ENCODE measurements around the gene FXYD3. TPM values are rescaled to one million over a fixed set of nuclear protein-coding genes. Genes with fewer than 3 reads are reported as not detected.

Gene FXYD3
- total and polyA plus RNA-seq, 2 experiments from 2014 or later = 0.81 TPM; not detected in 1

DNA sequence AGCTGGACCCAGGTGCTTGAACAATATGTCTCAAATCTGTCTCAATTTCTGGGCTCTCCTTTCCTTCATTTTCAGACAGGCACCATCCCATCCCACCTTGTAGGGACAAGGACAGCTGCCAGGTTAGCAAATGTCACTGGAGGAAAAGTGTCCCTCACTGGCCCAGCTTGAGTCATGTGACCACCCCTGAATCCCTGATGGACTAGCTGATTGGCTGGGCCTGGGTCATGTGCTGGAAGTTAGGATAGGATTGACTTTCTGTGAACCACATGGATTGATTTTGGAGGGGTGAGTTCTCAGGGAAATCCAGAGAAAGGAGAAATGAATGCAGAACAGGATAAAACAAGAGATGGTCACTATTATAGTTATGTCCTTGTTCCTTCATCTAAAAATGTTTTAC, 28.2 kb upstream of the FXYD3 start:
- H3K27ac Mint-ChIP-seq = no peak overlapping the region

More for the DNA sequence above, 28.2 kb upstream of the FXYD3 start:
- no peaks in the 10 kb centered on the region for H3K79me2 ChIP-seq (replicated peaks; ENCODE audit: insufficient read depth)
- Mint-ChIP-seq H3K36me3 (ENCODE audit: low read depth) (peaks cover 3% of the 10 kb centered on the region; the same call in 2 of the 3 replicates), H3K4me1 (peaks cover 16% of the 10 kb centered on the region; the same call in 2 of the 3 replicates), H3K27me3 (ENCODE audit: insufficient read depth, low read depth, poor library complexity) (peaks cover 15% of the 10 kb centered on the region), H3K4me3 (no peak overlapping the region), H3K9me3 (peaks cover 4% of the 10 kb centered on the region; the same call in 2 of the 3 replicates)
- H3K4me2 ChIP-seq = no peak overlapping the region
- no peaks in the 10 kb centered on the region for H3K9me2 ChIP-seq (ENCODE audit: insufficient read depth)
- no peak overlapping the region for H3K4me3 ChIP-seq
- TF ChIP-seq CREB1 (CRISPR knock-in tag; IDR thresholded peaks at IDR 0.05; ENCODE audit: low read depth) = no peak
- TF ChIP-seq POLR2AphosphoS5 (IDR thresholded peaks at IDR 0.05; ENCODE audit: low read depth) = no peak
- TF ChIP-seq JUNB (IDR thresholded peaks at IDR 0.05; ENCODE audit: unreplicated experiment) = no peak
- TF ChIP-seq, protein P1, sequence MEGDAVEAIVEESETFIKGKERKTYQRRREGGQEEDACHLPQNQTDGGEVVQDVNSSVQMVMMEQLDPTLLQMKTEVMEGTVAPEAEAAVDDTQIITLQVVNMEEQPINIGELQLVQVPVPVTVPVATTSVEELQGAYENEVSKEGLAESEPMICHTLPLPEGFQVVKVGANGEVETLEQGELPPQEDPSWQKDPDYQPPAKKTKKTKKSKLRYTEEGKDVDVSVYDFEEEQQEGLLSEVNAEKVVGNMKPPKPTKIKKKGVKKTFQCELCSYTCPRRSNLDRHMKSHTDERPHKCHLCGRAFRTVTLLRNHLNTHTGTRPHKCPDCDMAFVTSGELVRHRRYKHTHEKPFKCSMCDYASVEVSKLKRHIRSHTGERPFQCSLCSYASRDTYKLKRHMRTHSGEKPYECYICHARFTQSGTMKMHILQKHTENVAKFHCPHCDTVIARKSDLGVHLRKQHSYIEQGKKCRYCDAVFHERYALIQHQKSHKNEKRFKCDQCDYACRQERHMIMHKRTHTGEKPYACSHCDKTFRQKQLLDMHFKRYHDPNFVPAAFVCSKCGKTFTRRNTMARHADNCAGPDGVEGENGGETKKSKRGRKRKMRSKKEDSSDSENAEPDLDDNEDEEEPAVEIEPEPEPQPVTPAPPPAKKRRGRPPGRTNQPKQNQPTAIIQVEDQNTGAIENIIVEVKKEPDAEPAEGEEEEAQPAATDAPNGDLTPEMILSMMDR (conservative IDR thresholded peaks at IDR 0.05; ENCODE audit: low read depth in 2 of 2) = no peak
- TF ChIP-seq, protein P2, sequence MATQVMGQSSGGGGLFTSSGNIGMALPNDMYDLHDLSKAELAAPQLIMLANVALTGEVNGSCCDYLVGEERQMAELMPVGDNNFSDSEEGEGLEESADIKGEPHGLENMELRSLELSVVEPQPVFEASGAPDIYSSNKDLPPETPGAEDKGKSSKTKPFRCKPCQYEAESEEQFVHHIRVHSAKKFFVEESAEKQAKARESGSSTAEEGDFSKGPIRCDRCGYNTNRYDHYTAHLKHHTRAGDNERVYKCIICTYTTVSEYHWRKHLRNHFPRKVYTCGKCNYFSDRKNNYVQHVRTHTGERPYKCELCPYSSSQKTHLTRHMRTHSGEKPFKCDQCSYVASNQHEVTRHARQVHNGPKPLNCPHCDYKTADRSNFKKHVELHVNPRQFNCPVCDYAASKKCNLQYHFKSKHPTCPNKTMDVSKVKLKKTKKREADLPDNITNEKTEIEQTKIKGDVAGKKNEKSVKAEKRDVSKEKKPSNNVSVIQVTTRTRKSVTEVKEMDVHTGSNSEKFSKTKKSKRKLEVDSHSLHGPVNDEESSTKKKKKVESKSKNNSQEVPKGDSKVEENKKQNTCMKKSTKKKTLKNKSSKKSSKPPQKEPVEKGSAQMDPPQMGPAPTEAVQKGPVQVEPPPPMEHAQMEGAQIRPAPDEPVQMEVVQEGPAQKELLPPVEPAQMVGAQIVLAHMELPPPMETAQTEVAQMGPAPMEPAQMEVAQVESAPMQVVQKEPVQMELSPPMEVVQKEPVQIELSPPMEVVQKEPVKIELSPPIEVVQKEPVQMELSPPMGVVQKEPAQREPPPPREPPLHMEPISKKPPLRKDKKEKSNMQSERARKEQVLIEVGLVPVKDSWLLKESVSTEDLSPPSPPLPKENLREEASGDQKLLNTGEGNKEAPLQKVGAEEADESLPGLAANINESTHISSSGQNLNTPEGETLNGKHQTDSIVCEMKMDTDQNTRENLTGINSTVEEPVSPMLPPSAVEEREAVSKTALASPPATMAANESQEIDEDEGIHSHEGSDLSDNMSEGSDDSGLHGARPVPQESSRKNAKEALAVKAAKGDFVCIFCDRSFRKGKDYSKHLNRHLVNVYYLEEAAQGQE (IDR thresholded peaks at IDR 0.05; ENCODE audit: unreplicated experiment) = no peak
- no peak for TF ChIP-seq EZH2phosphoT487 (IDR thresholded peaks at IDR 0.05; ENCODE audit: unreplicated experiment)
- TF ChIP-seq, protein P3, sequence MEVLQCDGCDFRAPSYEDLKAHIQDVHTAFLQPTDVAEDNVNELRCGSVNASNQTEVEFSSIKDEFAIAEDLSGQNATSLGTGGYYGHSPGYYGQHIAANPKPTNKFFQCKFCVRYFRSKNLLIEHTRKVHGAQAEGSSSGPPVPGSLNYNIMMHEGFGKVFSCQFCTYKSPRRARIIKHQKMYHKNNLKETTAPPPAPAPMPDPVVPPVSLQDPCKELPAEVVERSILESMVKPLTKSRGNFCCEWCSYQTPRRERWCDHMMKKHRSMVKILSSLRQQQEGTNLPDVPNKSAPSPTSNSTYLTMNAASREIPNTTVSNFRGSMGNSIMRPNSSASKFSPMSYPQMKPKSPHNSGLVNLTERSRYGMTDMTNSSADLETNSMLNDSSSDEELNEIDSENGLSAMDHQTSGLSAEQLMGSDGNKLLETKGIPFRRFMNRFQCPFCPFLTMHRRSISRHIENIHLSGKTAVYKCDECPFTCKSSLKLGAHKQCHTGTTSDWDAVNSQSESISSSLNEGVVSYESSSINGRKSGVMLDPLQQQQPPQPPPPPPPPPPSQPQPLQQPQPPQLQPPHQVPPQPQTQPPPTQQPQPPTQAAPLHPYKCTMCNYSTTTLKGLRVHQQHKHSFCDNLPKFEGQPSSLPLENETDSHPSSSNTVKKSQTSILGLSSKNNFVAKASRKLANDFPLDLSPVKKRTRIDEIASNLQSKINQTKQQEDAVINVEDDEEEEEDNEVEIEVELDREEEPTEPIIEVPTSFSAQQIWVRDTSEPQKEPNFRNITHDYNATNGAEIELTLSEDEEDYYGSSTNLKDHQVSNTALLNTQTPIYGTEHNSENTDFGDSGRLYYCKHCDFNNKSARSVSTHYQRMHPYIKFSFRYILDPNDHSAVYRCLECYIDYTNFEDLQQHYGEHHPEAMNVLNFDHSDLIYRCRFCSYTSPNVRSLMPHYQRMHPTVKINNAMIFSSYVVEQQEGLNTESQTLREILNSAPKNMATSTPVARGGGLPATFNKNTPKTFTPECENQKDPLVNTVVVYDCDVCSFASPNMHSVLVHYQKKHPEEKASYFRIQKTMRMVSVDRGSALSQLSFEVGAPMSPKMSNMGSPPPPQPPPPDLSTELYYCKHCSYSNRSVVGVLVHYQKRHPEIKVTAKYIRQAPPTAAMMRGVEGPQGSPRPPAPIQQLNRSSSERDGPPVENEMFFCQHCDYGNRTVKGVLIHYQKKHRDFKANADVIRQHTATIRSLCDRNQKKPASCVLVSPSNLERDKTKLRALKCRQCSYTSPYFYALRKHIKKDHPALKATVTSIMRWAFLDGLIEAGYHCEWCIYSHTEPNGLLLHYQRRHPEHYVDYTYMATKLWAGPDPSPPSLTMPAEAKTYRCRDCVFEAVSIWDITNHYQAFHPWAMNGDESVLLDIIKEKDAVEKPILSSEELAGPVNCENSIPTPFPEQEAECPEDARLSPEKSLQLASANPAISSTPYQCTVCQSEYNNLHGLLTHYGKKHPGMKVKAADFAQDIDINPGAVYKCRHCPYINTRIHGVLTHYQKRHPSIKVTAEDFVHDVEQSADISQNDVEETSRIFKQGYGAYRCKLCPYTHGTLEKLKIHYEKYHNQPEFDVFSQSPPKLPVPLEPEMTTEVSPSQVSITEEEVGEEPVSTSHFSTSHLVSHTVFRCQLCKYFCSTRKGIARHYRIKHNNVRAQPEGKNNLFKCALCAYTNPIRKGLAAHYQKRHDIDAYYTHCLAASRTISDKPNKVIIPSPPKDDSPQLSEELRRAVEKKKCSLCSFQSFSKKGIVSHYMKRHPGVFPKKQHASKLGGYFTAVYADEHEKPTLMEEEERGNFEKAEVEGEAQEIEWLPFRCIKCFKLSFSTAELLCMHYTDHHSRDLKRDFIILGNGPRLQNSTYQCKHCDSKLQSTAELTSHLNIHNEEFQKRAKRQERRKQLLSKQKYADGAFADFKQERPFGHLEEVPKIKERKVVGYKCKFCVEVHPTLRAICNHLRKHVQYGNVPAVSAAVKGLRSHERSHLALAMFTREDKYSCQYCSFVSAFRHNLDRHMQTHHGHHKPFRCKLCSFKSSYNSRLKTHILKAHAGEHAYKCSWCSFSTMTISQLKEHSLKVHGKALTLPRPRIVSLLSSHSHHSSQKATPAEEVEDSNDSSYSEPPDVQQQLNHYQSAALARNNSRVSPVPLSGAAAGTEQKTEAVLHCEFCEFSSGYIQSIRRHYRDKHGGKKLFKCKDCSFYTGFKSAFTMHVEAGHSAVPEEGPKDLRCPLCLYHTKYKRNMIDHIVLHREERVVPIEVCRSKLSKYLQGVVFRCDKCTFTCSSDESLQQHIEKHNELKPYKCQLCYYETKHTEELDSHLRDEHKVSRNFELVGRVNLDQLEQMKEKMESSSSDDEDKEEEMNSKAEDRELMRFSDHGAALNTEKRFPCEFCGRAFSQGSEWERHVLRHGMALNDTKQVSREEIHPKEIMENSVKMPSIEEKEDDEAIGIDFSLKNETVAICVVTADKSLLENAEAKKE (CRISPR knock-in tag; IDR thresholded peaks at IDR 0.05) = no peak
- TF ChIP-seq, protein P4, sequence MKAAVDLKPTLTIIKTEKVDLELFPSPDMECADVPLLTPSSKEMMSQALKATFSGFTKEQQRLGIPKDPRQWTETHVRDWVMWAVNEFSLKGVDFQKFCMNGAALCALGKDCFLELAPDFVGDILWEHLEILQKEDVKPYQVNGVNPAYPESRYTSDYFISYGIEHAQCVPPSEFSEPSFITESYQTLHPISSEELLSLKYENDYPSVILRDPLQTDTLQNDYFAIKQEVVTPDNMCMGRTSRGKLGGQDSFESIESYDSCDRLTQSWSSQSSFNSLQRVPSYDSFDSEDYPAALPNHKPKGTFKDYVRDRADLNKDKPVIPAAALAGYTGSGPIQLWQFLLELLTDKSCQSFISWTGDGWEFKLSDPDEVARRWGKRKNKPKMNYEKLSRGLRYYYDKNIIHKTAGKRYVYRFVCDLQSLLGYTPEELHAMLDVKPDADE (IDR thresholded peaks at IDR 0.05) = no peak
- no peak for TF ChIP-seq EZH2 (IDR thresholded peaks at IDR 0.05; ENCODE audit: low read depth, unreplicated experiment)
- no peak for TF ChIP-seq ZNF331 (CRISPR knock-in tag; IDR thresholded peaks at IDR 0.05; ENCODE audit: low read depth)
- TF ChIP-seq ZNF114 (CRISPR knock-in tag; IDR thresholded peaks at IDR 0.05) = no peak
- no peak for TF ChIP-seq NANOG (IDR thresholded peaks at IDR 0.05; ENCODE audit: borderline replicate concordance)
- no peak for TF ChIP-seq STAT1 (IDR thresholded peaks at IDR 0.05; ENCODE audit: unreplicated experiment)
- no peaks in the 10 kb centered on the region; the same call in 1 of the 2 replicates for H3K36me3 ChIP-seq (ENCODE audit: insufficient read depth)
- no peak overlapping the region for H2AFZ ChIP-seq
- peaks cover 13% of the 10 kb centered on the region for H3K4me1 ChIP-seq (ENCODE audit: insufficient read depth)
- no peak overlapping the region for H3K27ac ChIP-seq (ENCODE audit: low read depth)
- no peak for DNase-seq (ENCODE audit: low spot score)
- no peak for ATAC-seq
- H4K20me1 ChIP-seq (replicated peaks; ENCODE audit: insufficient read depth) = no peaks in the 10 kb centered on the region
- no peaks in the 10 kb centered on the region for H3K27me3 ChIP-seq (ENCODE audit: insufficient read depth)
- H3F3A ChIP-seq (replicated peaks; ENCODE audit: low read depth) = 0 out of 2 replicates have a peak, but pooled peaks cover 5% of the 10 kb centered on the region

All from GM23338 (cell line).